HG03139 (cell line): ENCODE measurements around the gene COA1.
A peak's percentile ranks its signal among the peaks of the same experiment; 100 is the strongest.
"Not testable (repeated sequence)": the region's sequence is repeated elsewhere in the genome, so short reads cannot be mapped to it uniquely, and the experiment has no call there.

Experiments used
- ATAC-seq: cut with Tn5 transposase; IDR thresholded peaks from one replicate; pipeline ENCODE4 v1.9.1; 2021; ENCODE audit not compliant: unreplicated experiment

COA1 gene, protein sequence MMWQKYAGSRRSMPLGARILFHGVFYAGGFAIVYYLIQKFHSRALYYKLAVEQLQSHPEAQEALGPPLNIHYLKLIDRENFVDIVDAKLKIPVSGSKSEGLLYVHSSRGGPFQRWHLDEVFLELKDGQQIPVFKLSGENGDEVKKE

DNA sequence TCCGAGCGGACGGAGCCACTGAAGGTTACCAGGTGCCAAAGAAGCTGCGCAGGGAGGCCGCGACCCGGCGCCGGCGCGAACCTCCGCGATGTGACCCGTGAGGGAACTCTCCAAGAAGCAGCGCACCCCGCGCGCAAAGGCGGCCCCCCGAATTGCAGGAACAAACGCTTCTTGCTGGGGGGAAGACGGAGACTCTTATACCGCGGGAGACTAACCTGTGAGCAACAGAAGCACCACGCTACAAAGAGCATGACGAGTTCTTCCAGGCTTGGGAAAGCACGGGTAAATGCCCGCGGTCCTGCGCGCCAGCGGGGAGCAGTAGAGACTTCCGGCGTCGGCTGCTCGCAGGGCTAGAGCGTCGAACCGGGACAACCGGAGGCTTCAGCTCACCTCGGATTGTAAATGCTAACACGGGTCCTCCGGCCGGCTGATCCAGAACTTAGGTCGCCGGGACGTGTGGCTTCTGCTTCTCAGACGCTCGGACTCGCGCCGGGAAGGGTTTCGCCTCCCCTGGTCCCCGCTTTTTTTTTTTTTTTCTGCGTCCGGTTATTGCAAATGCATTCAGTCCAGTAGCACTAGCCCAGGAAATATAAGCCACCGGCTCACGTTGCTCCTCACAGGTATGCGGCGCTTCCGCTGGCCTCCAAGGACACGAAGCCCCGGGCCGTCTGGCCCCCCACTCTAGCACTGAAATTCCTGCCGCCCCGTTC lies at the start of gene COA1:
COA1 (minus strand) TSS at position 310 of the 710 bp plus-strand sequence. CDS start 80,909 bp downstream, outside the sequence.
- peak; percentile 76 for ATAC-seq

DNA sequence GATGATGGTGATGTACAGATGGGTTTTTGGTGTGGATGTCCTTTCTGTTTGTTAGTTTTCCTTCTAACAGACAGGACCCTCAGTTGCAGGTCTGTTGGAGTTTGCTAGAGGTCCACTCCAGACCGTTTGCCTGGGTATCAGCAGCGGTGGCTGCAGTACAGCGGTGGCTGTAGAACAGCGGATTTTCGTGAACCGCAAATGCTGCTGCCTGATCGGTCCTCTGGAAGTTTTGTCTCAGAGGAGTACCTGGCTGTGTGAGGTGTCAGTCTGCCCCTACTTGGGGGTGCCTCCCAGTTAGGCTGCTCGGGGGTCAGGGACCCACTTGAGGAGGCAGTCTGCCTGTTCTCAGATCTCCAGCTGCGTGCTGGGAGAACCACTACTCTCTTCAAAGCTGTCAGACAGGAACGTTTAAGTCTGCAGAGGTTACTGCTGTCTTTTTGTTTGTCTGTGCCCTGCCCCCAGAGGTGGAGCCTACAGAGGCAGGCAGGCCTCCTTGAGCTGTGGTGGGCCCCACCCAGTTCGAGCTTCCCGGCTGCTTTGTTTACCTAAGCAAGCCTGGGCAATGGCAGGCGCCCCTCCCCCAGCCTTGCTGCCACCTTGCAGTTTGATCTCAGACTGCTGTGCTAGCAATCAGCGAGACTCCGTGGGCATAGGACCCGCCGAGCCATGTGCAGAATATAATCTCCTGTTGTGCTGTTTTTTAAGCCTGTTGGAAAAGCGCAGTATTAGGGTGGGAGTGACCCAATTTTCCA lies 49.1 kb upstream of the COA1 start:
- ATAC-seq, result not testable (repeated sequence)

DNA sequence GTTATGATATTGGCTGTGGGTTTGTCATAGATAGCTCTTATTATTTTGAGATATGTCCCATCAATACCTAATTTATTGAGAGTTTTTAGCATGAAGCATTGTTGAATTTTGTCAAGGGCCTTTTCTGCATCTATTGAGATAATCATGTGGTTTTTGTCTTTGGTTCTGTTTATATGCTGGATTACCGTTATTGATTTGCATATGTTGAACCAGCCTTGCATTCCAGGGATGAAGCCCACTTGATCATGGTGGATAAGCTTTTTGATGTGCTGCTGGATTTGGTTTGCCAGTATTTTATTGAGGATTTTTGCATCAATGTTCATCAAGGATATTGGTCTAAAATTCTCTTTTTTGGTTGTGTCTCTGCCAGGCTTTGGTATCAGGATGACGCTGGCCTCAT lies 45.9 kb upstream of the COA1 start:
- ATAC-seq, result not testable (repeated sequence)

DNA sequence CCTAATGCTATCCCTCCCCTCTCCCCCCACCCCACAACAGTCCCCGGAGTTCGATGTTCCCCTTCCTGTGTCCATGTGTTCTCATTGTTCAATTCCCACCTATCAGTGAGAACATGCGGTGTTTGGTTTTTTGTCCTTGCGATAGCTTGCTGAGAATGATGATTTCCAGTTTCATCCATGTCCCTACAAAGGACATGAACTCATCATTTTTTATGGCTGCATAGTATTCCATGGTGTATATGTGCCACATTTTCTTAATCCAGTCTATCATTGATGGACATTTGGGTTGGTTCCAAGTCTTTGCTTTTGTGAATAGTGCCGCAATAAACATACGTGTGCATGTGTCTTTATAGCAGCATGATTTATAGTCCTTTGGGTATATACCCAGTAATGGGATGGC lies 43.9 kb upstream of the COA1 start:
- ATAC-seq, result not testable (repeated sequence)

DNA sequence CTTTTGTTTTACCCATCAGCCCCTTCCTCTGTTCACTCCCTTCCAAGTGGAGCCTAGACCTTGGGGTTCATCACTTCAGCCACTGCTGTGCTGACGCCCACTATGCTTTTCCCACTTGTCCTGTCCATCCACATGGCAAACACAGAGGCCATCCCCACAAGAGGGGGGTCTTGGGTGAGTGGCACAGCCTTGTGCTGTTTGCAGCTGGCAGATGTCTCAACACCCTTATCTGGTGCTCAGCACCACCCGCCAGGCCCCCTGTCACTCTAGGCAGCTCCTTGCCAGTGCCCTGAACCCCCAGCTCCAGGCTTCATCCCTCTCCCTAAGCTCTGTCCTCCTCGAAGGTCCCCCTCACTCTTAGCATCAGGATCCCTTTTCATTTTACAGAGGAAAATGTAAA lies 42.2 kb upstream of the COA1 start:
- no peak for ATAC-seq

DNA sequence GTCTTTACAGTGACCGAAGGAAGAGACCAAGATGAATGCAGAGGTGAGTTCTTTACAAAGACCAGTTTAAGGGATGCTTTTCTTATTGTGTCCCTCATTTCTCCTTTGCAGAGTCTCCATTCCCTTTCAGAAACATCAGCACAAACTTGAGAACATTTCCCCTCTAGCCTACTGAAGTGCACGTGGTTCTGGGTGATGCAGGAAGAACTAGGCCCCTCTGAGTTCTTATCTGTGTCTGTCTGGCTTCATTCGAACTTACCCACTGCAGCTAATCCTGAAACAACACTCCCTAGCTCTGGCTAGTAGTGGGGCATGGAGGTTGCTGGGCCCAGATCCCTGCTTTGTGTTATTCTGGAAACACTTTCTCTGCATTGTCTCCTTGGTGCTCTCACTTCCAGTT lies 41.8 kb upstream of the COA1 start:
- ATAC-seq, result no peak

DNA sequence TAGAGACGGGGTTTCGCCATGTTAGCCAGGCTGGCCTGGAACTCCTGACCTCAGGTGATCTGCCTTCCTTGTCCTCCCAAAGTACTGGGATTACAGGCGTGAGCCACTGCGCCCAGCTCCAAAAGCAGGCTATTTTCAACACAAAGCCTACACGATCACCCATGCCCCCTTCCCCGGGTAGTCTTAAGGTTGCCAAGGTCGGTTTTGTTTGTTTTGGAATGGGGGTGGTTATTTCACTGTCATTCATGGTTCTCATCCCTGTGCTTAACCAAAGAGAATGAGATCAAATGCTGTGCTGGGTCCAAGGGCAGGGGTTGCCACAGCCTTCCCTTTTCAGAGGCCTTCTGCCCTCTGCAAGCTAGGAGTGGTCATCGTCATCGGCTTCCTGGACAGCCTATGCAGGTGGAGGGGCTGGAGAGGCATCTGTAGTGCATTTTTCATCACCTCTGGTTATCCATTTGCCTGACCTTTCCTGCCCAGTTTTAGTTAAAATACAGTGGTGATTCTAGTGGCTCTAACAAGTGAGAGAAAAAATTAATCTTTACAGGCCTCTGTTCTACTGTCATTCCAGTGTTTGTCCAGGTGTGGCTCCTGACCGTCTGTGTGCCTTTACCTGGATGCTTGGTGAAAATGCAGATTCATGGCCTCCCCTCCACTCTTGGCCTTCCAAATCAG lies 40.6 kb upstream of the COA1 start:
- ATAC-seq, result no peak

DNA sequence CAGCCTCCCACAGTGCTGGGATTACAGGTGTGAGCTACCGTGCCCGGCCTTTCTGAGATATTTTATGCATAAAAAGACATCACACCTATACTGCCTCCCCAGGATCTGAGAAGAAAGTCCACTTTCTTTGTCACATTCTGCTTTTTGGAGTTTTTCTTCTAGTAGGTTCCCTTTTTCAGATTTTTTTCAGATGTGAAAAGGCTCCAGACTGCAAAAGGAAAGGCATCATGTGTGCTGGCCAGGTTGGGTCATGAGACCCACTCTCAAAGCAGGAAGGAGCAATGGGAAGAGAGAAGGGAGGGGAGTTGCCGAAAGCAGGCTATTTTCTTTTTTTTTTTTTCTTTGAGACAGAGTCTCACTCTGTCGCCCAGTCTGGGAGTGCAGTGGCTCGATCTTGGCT lies 40.0 kb upstream of the COA1 start:
- no peak for ATAC-seq

DNA sequence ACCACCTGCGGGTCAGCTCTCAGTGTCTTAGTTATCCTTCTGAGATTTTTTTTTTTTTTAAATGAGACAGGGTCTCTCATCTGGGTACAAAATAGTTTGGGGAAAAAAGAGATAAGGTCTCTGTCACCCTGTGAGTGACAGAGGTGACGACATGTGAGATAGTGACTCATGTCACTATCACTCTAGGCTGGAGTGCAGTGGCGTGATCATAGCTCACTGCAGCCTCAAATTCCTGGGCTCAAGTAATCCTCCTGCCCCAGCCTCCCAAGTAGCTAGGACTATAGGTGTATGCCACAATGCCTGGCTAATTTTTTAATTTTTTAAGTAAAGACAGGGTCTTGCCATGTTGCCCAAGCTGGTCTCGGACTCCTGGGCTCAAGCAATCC lies 39.6 kb upstream of the COA1 start:
- ATAC-seq, result no peak

DNA sequence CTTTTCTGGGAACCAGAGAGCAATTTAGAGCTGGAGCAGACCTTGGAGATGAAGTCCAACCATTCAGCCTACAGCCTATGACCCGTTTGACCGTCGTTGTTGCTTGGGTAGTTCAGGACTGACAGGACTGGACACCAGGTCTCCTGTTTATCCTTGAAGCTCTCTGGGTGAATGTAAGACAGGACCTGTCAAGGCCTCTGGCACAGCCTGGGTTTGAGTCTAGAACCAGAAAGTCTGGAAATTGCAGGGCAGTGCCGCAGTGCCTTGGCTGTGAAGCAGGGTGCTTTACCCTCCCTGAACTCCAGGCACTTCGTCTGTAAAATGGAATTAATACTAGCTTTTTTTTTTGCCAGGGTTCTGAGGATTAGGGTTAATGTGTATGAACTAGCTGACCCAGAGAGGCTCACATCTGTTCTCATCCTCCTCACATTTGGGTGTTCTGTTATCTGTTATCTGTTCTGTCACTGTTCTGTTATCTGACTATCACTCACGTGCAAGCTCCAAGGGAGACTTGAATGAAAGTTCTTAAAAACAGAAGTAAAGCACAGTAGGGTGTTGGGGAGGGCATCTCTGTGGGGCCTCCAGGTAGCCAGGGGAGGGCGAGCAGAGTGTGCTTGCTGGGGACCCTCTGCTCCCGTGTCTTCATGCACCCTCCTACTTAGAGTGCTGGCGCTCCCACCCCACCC lies 39.0 kb upstream of the COA1 start:
- ATAC-seq, result no peak

DNA sequence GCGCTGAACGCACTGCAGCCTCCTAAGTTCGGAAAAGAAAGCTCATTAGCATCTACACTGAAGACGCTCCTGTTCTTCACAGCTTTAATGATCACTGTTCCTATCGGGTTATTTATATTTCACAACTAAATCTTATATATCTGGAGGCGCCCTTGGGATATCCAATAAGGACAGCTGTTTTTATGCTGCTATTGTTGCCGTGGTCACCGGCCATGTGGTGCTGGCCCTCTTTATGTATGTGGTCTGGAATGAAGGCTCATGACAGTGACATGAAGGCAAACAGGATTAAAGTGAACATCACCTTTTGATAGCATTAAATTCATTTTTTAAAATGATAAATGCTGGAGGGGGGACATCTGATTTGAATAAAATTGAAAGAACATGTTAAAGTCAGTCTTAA lies 38.0 kb upstream of the COA1 start:
- ATAC-seq, result no peak

DNA sequence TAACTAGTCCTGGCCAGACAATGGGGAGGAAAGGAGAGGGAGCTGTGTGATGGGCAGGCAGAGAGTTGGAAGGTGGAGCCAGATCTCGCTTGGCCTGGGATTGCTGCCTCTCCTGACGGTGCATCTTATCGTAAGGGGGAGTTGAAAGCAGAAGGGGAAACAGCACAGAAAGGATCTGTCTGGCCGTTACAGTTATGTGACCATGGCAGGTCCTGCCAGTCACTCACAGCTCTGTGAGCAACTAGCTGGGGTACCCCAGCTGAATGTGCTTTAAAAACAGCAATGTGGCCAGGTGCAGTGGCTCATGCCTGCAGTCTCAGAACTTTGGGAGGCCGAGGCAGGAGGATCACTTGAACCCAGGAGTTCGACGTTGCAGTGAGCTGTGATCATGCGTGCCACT lies 37.2 kb upstream of the COA1 start:
- ATAC-seq, result no peak

DNA sequence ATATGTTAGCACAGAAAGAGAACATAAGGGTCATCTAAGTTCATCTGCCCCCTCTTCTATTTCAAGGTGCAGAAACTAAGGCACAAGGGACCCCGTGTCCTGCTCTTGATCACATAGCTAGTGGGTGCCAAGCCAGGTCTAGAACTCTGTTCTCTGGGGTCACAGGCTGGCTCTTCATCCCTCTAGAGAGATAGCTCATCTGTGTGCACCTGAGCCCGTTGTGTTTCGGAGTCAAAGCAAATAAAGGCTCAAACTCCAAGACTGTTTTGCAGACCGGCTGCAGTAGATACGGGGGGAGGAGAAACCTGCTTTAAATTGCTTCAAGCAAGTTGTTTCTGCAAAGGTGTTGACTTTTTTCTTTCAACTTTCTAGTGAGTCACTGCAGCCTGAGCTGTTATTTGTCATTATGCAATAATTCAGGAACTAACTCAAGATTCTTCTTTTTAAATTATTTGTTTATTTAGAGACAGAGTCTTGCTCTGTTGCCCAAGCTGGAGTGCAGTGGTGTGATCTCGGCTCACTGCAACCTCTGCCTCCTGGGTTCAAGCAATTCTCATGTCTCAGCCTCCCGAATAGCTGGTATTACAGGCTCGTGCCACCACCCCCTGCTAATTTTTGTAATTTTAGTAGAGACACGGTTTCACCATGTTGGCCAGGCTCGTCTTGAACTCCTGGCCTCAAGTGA lies 35.6 kb upstream of the COA1 start:
- no peak for ATAC-seq

DNA sequence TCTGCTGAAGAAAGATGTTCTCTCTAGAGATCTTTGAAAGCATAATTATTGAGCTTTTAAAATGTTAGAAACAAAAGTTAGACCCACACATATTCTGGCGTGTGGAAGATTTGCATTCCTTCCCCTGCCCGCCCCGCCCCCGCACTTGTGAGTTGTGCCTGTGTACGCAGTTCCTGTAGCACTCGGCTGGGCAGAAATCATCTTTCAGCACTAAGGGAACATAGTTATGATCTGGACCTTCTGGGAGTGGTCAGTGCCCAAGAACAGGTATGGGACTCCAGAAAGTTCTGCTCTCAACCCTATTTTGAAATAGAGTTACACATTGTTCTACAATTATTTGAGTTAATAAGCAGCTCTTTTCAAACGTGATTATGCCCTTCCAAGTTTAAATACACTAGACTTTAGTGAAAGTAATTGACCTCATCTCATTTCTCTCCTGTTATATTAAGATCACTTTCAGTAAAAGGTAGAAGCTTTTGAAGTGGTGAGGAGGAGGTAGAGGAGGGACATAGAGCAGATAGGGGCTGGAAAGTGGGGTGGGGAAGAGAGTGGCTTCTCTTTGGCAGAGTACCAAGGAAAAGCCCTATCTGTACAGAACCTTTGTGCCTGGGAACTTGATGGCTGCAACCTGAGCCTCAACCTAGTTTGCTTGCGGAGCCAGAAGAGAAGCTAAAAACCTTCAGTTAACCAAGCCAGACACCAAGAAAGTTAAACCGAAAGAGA lies 34.9 kb upstream of the COA1 start:
- no peak for ATAC-seq

DNA sequence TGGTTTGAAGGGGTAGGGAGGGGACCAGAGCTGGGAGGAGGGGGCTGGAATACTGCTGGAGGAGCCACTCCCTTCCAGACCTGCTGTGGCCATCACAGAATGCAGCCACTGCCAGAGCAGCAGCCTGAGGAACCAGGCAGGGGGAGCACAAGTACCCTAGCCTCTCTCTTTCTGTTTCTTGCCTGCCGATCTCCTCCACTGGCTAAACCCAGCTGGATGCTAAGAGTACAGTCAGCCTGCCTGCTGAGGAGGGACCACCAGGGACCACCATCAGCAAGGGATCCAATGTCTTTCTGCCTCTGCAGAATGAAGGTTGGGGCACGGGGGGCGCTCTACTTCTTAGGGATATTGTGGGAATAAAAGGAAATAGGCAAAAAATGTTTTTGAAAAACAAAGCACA lies 33.9 kb upstream of the COA1 start:
- ATAC-seq, result no peak

DNA sequence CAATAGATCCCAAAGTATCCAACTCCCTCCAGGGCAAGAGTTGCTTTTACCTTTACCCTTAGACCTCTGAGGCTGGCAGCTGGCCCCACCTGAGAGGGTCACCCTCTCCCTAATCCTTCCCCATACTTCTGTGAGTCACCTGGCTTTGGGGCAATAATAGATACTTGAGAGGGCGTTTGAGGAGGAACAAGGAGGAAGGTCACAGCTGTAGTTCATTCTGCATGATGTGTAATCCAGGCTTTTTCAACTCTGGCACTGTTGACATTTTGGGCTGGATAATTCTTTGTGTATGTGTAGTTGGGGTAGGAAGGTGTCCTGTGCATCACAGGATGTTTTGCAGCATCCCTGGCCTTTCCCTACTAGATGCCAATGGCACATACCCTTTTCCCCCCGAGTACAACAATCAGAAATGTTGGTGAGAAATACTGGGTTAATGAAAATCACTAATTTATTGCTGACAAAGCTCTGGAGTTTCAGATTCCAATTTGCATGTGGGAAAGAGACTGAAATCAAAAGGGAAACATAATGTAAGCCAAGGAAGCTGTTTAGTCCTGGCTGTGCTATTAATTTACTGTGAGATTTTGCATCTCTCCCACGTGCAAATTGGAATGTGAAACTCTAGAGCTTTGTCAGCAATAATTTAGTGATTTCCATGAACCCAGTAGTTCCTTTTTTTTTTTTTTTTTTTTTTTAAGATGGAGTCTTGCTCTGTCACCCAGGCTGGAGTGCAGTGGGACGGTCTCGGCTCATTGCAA lies 32.8 kb upstream of the COA1 start:
- ATAC-seq, result no peak

DNA sequence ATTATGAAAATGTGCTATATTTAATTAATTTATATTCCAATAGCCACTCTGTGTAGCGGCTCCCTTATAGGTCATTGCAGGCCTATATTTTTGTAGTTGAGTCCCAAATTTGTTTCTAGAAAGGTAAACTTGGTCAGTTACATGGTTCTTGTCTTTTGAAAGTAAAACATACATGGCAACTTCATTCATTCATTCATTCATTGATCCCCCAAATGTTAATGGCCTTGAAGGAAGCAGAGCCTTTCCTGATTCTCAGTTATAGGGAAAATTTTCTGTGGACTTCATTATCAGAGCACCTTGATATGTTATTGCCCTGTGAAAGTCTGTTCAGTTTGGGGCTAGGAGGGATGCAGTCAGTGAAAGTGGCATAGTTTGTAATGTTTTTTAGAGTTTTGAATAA lies 32.1 kb upstream of the COA1 start:
- no peak for ATAC-seq

DNA sequence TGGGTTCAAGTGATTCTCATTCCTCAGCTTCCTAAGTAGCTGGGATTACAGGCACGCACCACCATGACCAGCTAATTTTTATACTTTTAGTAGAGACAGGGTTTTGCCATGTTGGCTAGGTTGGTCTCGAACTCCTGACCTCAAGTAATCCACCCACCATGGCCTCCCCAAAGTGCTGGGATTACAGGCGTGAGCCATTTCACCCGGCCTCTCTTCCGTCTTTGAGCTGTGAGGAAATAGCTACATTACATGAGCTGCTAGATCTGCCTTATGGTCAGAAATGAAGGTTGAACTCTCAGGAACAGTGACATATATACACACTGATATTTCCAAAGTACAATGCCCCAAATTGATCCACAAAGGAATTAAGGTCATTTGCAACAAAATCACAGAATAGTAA lies 31.5 kb upstream of the COA1 start:
- no peak for ATAC-seq
